Measurements from ENCODE around the gene GRIN2A.

GRIN2A gene

GRCh38 chr16:10130538-10130937 lies 51.7 kb downstream of the GRIN2A start:
- DNase-seq (ENCODE audit: low read depth in 2 of 2), result no peak

GRCh38 chr16:10128397-10129258 lies 53.6 kb downstream of the GRIN2A start:
- no peak for DNase-seq (ENCODE audit: low read depth in 2 of 2)

- DNase-seq (ENCODE audit: low read depth in 2 of 2), result no peak
These were observed 55.5 kb downstream of the GRIN2A start for GRCh38 chr16:10126686-10127085.

GRCh38 chr16:10123141-10123540 lies 59.1 kb downstream of the GRIN2A start:
- no peak for DNase-seq (ENCODE audit: low read depth in 2 of 2)

GRCh38 chr16:10122546-10122945 lies 59.7 kb downstream of the GRIN2A start:
- no peak for DNase-seq (ENCODE audit: low read depth in 2 of 2)

- no peak for DNase-seq (ENCODE audit: low read depth in 2 of 2)
These were observed 60.3 kb downstream of the GRIN2A start for GRCh38 chr16:10121897-10122425.

- no peak for DNase-seq (ENCODE audit: low read depth in 2 of 2)
These were observed 60.7 kb downstream of the GRIN2A start for GRCh38 chr16:10121491-10121890.

- DNase-seq (ENCODE audit: low read depth in 2 of 2), result no peak
These were observed 61.3 kb downstream of the GRIN2A start for GRCh38 chr16:10120953-10121352.

- no peak for DNase-seq (ENCODE audit: low read depth in 2 of 2)
These were observed 67.8 kb downstream of the GRIN2A start for GRCh38 chr16:10114409-10114808.

- DNase-seq (ENCODE audit: low read depth in 2 of 2), result no peak
These were observed 69.0 kb downstream of the GRIN2A start for GRCh38 chr16:10113248-10113647.

GRCh38 chr16:10112021-10112420 lies 70.2 kb downstream of the GRIN2A start:
- DNase-seq (ENCODE audit: low read depth in 2 of 2), result no peak

- no peak for DNase-seq (ENCODE audit: low read depth in 2 of 2)
These were observed 71.0 kb downstream of the GRIN2A start for GRCh38 chr16:10111156-10111761.

- DNase-seq (ENCODE audit: low read depth in 2 of 2), result no peak
These were observed 71.7 kb downstream of the GRIN2A start for GRCh38 chr16:10110552-10110951.

GRCh38 chr16:10107081-10107480 lies 75.1 kb downstream of the GRIN2A start:
- DNase-seq (ENCODE audit: low read depth in 2 of 2), result no peak

- DNase-seq (ENCODE audit: low read depth in 2 of 2), result no peak
These were observed 78.5 kb downstream of the GRIN2A start for GRCh38 chr16:10103700-10104099.

- DNase-seq (ENCODE audit: low read depth in 2 of 2), result no peak
These were observed 79.1 kb downstream of the GRIN2A start for GRCh38 chr16:10103118-10103517.

GRCh38 chr16:10100829-10101228 lies 81.4 kb downstream of the GRIN2A start:
- DNase-seq (ENCODE audit: low read depth in 2 of 2), result no peak

- DNase-seq (ENCODE audit: low read depth in 2 of 2), result no peak
These were observed 83.2 kb downstream of the GRIN2A start for GRCh38 chr16:10098991-10099390.

GRCh38 chr16:10097271-10097670 lies 85.0 kb downstream of the GRIN2A start:
- no peak for DNase-seq (ENCODE audit: low read depth in 2 of 2)

- no peak for DNase-seq (ENCODE audit: low read depth in 2 of 2)
These were observed 88.7 kb downstream of the GRIN2A start for GRCh38 chr16:10093576-10093975.

- no peak for DNase-seq (ENCODE audit: low read depth in 2 of 2)
These were observed 91.4 kb downstream of the GRIN2A start for GRCh38 chr16:10090816-10091215.

- no peak for DNase-seq (ENCODE audit: low read depth in 2 of 2)
These were observed 93.8 kb downstream of the GRIN2A start for GRCh38 chr16:10088380-10088793.

GRCh38 chr16:10087151-10087550 lies 95.1 kb downstream of the GRIN2A start:
- no peak for DNase-seq (ENCODE audit: low read depth in 2 of 2)

Measured in stimulated activated CD4-positive, alpha-beta T cell treated with anti-CD3 and anti-CD28 coated beads, Interleukin-15, amount 100 ng/mL, for 48 hours (primary cell).